ENCODE results near the gene NCK2. TPM values are rescaled to one million over a fixed set of nuclear protein-coding genes. Genes with fewer than 3 reads are reported as not detected.

Gene NCK2
- total RNA-seq, 2 donors from 2014 or later: 36.6 to 42.8 TPM

DNA sequence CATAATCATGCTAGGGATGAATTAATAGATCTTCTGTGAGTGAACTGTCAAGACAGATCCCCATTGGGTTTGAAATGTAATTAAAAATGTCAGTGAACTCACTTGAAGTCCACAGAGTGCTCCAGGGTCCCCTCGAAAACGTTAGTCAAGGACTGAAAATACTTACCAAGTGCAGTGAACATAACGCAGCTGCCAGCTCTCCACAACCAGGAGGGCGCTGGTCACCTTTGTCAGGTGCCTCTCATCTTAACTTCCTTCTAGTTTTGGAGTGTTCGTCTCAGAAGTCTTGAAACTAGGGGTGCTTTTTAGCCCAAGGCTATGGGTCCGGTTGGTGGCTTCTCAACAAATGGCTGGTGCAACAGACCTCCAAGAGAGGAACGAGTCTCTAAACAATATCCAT is 70.7 kb downstream of the NCK2 start:
- 85 to 89% methylated on average over 7 of the region's 7 CpGs for WGBS, 2 donors
- intact Hi-C loops (cut with DNase I): no loop called here
- H3K4me1 ChIP-seq: peaks cover 25% of the 10 kb centered on the region

DNA sequence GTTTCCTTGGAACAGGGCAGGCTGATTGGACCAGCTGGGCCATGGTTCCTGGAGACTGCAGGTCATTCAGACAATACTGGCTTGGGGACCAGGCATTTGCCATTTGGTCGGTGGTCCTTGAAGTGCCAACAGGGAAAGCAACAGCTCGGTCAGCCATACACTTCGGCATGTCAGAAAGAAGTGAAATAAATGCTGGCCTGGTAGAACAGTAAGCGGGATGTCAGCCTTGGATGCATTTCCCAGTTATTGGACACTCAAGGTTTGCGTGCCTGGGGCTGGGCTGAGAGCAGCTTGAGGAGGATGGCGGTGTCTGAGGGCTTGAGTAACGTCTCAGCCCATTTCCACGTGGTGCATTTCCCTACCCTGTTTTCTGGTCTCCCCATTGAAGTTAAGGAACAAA is 75.4 kb downstream of the NCK2 start:
- TF ChIP-seq, protein P1, sequence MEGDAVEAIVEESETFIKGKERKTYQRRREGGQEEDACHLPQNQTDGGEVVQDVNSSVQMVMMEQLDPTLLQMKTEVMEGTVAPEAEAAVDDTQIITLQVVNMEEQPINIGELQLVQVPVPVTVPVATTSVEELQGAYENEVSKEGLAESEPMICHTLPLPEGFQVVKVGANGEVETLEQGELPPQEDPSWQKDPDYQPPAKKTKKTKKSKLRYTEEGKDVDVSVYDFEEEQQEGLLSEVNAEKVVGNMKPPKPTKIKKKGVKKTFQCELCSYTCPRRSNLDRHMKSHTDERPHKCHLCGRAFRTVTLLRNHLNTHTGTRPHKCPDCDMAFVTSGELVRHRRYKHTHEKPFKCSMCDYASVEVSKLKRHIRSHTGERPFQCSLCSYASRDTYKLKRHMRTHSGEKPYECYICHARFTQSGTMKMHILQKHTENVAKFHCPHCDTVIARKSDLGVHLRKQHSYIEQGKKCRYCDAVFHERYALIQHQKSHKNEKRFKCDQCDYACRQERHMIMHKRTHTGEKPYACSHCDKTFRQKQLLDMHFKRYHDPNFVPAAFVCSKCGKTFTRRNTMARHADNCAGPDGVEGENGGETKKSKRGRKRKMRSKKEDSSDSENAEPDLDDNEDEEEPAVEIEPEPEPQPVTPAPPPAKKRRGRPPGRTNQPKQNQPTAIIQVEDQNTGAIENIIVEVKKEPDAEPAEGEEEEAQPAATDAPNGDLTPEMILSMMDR (IDR thresholded peaks at IDR 0.05): no peak
- no peak for TF ChIP-seq POLR2A (IDR thresholded peaks at IDR 0.05)
- Histone ChIP-seq H3K9me3 (no peaks in the 10 kb centered on the region), H3K36me3 (replicated peaks in 1 of 2; ENCODE audit: insufficient read depth in 1 of 2, low read depth in 2 of 2) (no peaks in the 10 kb centered on the region), H3K4me1 (peaks cover 17% of the 10 kb centered on the region), H3K4me3 (no peak overlapping the region), H3K27me3 (no peaks in the 10 kb centered on the region), H3K27ac (no peak overlapping the region)
- 91 to 96% methylated on average over 8 of the region's 8 CpGs for WGBS, 2 donors
- intact Hi-C loops (cut with DNase I): no loop called here
- DNase-seq: no peak
- ATAC-seq: no peak

More for the DNA sequence above, 70.7 kb downstream of the NCK2 start:
- Histone ChIP-seq H3K36me3 (replicated peaks in 1 of 2; ENCODE audit: insufficient read depth in 1 of 2, low read depth in 2 of 2) (no peaks in the 10 kb centered on the region), H3K4me3 (no peak overlapping the region), H3K27ac (no peak overlapping the region), H3K27me3 (no peaks in the 10 kb centered on the region), H3K9me3 (no peaks in the 10 kb centered on the region)
- ATAC-seq: no peak
- DNase-seq: no peak
- TF ChIP-seq, protein P1 (IDR thresholded peaks at IDR 0.05): no peak
- TF ChIP-seq POLR2A (IDR thresholded peaks at IDR 0.05): no peak

DNA sequence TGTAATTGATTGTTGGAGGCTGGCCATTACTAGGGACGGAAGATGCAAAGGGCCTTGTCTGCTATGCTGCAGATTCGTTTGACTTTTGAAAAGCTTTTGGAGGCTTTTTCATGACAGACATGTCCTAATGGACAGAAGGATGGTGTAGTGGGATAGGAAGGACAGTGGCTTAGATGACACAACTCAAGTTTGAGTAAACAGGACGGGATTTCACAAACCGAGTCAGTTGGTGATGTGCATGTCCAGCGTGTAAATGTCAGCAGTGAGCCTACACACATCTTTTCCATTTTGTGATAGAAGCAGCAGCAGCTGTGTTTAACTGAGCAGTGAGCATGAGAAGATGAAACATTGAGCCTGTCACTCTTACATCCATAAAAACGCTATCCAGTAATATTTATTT is 76.0 kb downstream of the NCK2 start:
- no peak for TF ChIP-seq POLR2A (IDR thresholded peaks at IDR 0.05)
- TF ChIP-seq, protein P1 (IDR thresholded peaks at IDR 0.05): no peak
- Histone ChIP-seq H3K9me3 (no peaks in the 10 kb centered on the region), H3K36me3 (replicated peaks in 1 of 2; ENCODE audit: insufficient read depth in 1 of 2, low read depth in 2 of 2) (no peaks in the 10 kb centered on the region), H3K4me3 (no peak overlapping the region), H3K27ac (no peak overlapping the region), H3K27me3 (no peaks in the 10 kb centered on the region), H3K4me1 (peaks cover 17% of the 10 kb centered on the region)
- ATAC-seq (no peak), DNase-seq (no peak)
- WGBS, 2 donors: 67 to 74% methylated on average over 6 of the region's 6 CpGs
- intact Hi-C loops (cut with DNase I): no loop called here

DNA sequence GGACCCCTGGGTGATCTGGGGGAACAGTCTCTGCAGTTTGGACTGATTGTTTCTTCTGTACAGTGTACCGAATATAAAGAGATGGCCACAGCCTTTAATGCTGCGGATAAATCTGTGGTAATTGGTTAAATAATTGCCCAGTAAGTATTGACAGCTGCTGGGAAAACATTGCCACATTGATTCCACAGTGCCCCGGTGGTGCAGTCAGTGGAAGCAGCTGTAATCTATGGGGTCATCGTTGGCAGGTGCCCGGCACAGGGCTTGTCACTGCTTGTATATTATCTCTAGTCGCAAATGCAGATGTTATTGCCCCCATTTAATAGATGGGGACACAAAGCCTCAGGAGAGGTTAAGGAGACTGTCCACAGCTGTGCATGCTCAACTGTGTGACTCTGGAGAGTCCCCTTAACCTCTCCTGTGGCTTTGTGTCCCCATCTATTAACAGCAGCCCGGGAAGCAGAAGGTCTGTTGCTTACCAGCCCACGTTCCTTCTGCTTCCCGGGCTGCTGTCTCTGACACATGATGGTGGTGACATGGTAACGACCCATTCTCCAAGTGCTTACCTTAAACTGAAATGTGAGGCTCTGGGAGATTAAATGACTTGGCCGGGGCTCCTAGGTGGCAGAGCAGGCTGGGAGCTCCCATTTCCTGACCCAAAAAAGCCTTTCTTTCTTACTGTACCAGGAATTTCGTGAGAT is 76.9 kb downstream of the NCK2 start:
- H3K36me3 ChIP-seq (replicated peaks in 1 of 2; ENCODE audit: insufficient read depth in 1 of 2, low read depth in 2 of 2): no peaks in the 10 kb centered on the region
- no peaks in the 10 kb centered on the region for H3K9me3 ChIP-seq
- intact Hi-C loops (cut with DNase I): no loop called here
- TF ChIP-seq, protein P1 (IDR thresholded peaks at IDR 0.05): no peak
- no peak for TF ChIP-seq POLR2A (IDR thresholded peaks at IDR 0.05)
- WGBS, 2 donors: 63 to 70% methylated on average over 8 to 12 of the region's 12 CpGs
- no peak for DNase-seq
- peak overlapping the region in 2 of 4 donors; percentile 25 to 43 for H3K27ac ChIP-seq
- H3K27me3 ChIP-seq: no peaks in the 10 kb centered on the region
- H3K4me3 ChIP-seq: no peak overlapping the region
- peaks cover 17% of the 10 kb centered on the region for H3K4me1 ChIP-seq
- ATAC-seq: no peak

DNA sequence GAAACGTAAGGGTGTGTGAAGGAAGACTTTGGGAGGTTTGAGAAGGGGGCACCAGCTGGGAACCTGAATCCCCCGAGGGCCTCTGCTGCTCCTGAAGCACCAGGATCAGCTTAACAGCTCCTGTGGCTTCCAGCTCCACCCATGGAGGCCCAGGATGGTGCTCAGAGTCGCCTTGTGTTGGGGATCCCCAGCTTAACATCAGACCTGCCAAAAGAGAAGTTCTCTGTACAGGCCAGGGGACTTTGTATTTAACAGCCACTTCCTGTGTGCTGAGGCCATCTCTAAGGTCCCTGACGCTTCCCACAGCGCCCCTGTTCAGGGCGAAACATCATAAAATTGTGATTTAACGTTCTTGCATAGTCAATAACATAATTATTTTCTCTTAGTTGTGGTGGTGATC is 77.5 kb downstream of the NCK2 start:
- 71 to 81% methylated on average over 7 of the region's 7 CpGs for WGBS, 2 donors
- no peaks in the 10 kb centered on the region for H3K27me3 ChIP-seq
- no peaks in the 10 kb centered on the region for H3K9me3 ChIP-seq
- peaks cover 17% of the 10 kb centered on the region for H3K4me1 ChIP-seq
- peak; percentile 35 for ATAC-seq
- peak overlapping the region in 2 of 4 donors; percentile 25 to 43 for H3K27ac ChIP-seq
- no peak overlapping the region for H3K4me3 ChIP-seq
- TF ChIP-seq, protein P1 (IDR thresholded peaks at IDR 0.05): no peak
- TF ChIP-seq POLR2A (IDR thresholded peaks at IDR 0.05): no peak
- H3K36me3 ChIP-seq (replicated peaks in 1 of 2; ENCODE audit: insufficient read depth in 1 of 2, low read depth in 2 of 2): no peaks in the 10 kb centered on the region
- no peak for DNase-seq
- intact Hi-C loops (cut with DNase I): no loop called here

All from body of pancreas (tissue), 4 donors.